Activated CD4-positive, alpha-beta T cell treated with anti-CD3 and anti-CD28 coated beads for 1 hour (primary cell): Measurements from ENCODE around the gene SETBP1.

Source experiments
- DNase-seq: peaks from one replicate; pipeline ENCODE4 v3.0.0-alpha.2; 2020

Gene SETBP1

DNA sequence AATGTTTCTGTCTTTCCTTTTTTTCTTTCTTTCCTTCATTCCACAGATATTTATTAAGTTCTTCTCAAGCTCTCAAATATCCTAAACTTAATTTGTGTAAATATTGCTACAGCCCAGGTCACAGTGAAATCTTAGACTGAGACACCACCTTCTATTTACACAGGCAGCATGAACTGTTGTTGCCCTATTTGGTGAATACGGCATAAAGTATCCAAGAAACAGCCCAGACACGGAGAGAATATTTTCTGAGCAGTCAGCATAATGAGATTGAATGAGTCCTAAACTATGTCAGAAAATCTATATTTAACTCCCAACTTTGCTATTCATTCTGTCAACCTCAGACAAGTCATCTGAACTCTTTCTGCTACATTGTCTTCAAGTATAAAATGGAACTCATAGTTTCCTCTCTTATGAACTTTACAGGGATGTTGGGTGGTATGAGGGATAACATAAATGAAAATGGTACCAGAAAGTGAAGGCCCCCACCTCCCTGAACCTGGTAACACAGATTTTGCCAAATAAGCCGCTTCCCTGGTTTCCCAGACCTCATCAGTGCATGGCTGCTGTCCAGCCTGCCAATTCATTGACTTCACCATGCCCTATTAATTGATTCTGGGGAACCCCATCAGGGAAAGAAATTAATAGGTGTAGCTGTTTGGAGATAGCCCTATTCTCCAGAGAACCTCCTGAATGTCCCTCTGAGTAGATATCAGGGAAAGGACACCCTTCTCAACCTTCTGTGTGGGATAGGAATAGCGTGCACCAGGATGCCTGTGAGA, 235.9 kb downstream of the SETBP1 start:
- no peak for DNase-seq

DNA sequence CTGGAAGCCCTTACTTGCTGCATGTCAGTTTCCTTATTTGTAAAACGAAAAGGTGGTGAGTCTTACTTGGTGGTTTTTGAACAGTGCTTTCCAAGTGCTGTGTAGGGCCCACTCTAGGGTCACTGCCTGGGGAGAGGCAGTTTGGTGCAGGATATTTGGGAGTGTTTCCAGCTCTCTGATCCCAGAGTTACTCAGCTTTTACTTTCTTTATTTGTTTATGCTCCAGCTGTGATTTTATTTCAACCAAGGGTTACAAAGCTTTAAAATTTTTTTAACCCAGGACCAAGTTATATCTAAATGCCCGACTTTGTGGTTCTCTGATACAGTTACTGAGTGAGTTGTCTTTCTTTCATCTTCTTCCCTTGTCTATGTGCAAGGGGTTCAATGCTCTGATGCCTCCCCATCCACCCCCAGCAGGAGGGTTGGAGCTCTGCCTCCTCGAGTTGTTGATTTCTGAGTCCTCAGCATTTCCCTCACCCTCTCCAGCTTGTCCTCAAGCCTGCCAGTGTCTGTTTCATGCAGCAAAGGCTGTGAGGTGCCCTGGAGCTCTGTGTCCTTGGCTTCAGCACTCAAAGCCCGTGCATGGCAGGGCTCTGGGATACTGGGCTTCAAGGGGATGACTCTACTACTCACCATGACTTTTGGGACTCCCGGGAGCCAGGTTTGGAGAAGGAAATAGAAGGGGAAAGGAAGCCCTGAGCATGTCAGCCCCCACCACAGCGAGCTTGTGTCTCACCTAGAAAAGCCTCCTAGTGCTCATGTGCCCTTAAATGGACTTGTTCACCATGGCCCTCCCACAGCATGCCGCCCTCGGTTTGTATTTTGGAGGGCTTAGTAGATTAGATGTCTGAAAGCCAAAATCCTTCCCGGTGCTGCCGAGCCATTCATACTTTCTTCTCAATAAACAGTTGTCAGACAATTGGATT, 236.8 kb downstream of the SETBP1 start:
- DNase-seq = no peak

DNA sequence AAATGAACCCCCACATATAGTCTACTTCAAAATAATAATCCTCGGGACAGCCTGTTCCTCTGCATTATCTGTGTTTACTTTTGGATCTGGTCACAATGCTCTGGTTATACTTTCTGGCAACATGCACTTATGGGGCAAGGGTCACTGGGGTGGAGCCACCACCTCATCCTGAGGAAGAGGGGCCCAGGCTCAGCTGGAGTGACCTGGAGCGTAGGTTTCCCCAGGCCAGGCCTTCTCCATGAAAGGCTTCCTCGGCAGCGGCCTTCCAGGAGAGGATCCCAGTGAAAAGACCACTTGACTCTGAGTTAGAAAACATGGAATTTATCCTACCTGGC, 237.4 kb downstream of the SETBP1 start:
- no peak for DNase-seq

DNA sequence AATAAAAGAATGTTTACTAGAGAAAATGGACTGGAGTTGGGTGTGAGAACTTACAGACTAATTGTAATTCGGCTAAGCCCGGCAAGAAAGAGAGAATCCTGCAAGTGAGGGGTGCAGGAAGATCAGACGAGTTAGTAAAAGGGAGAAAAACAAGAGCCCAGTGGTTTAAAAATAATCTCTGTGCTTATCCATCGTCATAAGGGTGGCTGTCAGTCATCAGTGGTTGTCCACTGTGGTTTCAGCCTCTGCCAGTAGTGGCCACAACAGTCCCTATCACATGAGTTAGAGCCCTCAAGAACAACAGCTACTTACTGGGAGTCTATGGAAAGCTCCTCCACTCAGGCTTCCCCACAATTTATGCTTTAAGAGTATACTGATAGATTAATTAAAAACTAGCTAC, 239.8 kb downstream of the SETBP1 start:
- DNase-seq = no peak

DNA sequence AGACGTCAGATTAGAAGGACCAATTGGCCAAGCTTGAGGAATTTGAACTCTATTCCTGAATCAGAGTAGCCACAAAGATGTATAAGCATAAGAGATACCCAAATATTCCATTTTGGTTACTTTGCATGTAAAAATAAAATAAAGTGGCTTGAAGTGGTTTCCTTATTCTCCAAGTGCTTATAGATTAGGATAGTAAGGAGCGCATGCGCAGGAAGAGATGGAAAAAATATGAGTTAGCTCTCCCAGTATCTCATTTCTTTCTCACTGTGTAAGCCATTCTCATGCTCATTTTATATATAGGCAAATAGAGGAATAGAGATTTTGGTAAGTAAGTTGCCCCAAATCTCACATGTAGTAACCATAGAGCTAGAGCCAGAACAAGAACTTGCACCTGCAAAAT, 241.3 kb downstream of the SETBP1 start:
- DNase-seq = no peak

DNA sequence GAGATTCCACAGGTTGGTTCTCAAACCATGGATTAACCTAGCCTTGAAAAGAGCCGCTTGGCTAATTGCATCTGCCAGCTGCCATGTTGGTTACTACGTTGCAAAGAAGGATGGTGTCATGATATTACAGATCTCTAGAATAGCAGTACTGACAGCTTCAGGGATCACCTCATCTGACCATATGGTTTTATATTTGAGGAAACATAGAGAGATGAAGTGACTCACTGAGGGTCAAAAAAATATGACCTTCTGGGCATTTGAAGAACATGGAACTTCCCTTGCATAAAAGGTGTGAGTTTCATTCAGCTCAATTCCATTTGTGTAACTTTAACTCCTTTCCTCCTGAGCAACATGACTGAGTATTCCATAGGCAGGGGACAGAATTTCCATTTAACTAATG, 242.3 kb downstream of the SETBP1 start:
- no peak for DNase-seq

DNA sequence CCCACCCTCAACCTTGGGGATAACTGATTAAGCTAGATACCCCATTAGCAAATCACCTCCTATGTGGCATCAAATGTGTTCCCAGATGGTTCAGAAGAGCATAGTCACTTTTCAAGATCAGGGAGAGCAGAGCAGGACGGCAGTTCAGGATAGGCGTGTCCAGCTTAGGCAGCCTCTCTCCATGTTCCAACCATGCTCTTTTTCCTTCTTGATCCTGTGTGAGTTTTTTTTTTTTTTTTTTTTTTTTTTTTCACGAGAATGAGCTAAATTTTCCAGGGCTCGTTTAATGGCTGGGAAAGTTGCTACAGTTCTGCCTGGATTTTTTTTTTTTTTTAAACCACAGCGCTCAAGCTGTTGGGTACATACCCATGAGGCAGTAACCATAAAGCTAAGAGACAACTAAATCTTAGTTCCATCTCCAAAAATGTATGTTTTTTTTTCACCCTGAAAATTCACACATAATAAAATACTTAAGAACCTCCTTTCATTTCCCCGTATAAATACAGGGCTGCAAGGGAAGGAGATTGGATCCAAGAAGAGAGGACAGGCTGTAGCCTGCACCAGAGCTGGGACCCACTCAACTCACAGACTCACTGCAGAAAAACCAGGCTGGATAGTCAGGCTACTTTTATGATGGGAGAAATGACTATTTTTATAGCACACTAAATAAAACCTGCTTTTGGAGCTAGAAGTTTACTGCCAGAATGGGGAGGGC, 244.3 kb downstream of the SETBP1 start:
- DNase-seq = no peak

DNA sequence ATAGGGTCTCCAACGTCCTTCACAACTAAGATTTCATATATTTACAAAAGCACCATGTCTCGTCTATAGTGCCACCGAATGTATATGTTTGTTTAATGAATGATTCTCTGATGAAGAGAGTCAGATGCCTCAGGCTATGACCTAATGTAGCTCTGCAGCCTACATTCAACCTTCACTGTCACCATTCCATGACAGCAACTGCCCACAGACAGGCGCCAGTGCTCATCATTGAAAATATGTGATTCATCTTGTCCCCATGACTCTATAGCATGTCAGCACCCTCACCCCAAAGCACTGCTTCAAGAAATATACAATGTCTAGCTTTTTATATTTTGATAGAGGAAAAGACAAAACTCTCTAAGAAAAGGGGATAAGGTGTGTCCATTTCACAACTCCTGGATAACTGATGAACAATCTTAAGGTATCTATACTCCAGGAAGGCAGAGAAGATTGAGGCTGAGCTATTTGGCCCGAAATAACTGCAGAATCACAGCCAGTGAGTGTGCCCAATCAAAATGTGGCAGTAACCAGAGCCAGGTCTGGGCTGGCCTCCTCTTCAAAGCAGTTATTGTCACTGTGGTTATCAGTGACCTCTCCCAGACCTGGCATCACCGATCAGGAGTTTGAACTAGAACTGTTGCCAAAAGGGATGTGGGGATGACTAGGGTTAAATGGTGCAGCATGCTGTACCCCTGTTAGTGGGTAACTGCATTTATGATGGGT, 246.6 kb downstream of the SETBP1 start:
- no peak for DNase-seq

DNA sequence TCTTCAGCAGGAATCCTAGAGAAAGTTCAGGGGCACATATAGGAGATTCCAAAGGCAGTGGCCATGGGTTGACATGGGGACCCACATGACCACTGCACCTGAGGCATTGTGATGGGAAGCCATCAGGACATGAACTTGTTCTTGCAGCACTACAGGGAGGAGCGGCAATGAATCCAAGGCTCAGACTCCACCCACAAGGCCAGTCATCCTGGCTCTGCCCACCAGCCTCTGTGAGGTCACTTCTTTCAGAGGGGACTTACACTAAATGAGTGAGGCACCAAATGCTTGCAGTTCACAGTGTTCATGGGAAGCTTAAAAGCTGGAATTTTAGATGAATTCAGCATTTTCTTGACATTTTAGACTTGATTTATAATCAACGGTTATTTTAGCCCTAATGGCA, 254.2 kb downstream of the SETBP1 start:
- DNase-seq = no peak

DNA sequence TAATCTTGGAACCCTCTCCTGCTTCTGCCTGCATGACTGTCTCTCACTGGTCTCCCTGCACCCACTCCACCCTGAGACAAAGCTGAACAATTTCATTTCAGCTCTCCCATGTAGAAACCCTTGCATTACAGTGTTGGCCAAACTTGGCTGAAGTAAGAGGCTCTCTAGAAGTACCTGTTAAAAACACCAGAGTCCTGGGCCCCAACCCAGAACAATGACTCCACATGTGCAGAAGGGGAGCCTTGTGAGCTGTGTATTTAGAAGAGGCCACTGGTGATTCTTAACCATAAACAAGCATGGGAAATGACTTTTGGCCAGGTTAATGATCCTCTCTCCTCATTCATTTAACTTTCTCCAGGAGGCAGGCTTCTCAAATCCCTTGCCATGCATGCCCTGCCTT, 254.8 kb downstream of the SETBP1 start:
- DNase-seq = no peak

DNA sequence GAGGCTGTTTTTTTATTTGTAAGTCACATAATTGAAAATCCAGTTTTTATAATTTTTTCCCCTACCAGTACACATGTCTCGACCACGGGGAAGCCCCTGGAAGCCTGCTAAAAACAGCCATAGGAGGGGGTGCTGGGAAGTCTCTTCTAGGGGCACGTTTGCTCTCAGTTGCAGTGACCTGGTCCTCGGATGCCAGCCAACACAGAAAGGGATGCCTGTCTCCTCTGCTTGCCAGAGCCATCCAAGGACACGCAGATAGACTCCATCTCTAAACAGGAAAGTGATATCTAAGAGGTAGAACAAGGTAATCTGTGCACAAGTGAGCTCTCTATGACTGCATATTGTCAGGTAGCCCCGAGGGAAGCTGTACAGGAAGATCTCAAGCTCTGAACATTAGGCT, 255.8 kb downstream of the SETBP1 start:
- no peak for DNase-seq

DNA sequence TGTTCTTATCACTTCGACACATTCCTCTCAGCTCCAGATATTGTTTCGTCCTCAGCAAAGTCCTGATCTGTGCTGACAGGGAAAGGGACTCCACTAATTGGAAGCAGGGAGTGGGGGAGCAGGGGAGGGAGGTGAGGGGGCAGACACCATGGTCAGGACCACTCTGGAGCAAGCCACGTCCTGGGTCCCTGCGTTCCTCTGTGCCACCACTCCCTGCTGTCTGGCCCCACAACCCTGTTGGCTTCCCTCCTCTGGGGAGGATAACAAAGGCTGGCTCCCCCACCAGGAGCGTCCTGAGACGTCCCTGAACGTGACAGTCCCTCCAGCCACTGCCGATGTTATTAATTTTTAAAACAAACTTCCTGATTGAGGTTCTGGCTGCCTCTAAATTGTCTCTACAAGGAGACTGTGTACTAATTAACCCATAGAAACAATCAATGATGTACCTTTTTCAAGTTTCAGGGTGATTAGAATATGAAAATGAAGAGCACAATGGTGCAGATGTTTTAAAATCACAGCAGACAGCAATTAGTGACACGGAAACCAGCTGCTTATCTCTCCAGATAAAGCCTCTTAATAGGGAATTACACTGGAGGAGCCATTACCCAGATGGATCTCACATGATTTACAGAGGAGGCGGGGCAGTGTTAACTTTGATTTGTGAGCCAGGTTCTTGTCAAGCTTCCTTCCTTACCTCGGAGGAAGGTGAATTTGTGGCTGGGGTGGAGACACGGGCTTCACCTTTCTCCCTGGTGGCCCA, 257.5 kb downstream of the SETBP1 start:
- no peak for DNase-seq

DNA sequence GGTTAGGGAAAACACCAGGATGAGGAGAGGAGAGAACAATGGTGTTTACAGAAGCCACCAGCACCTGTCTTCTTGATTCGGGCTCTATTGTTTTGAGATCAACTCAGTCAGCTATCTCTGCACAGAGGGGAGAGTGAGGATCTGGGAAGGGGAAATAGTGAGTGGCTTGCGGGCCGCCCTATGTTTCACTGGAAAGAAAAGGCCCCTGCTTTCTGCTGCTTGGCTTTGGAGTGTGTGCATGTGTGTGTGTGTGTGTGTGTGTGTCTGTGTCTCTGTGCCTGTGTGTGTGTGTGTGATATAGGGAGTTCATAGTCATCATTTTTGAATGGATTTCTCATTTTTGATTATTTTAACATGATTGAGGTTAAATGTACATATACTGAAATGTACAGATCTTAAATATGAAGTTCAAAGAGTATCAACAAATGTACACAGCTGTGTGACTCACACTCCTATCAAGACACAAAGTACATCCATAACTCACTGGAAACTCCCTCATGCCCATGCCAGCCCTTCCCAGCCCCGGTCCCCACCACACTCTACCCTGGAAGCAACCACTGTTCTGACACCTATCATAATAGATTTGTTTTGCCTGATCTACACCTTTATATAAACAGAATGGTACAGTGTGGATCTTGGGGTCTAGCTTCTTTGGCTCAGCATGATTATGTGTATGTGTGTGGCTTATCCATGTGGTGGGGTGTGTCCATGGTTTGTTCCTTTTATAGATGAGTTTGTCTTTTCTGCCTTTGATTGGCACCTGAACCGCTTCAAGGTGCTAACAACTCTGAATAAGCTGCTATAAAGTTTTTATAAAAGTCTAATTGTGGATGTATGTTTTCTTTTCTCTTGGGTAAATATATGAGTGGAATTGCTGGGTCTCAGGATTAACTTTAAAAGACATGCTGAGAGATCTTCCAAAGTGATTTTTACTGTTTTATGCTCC, 258.3 kb downstream of the SETBP1 start:
- no peak for DNase-seq

DNA sequence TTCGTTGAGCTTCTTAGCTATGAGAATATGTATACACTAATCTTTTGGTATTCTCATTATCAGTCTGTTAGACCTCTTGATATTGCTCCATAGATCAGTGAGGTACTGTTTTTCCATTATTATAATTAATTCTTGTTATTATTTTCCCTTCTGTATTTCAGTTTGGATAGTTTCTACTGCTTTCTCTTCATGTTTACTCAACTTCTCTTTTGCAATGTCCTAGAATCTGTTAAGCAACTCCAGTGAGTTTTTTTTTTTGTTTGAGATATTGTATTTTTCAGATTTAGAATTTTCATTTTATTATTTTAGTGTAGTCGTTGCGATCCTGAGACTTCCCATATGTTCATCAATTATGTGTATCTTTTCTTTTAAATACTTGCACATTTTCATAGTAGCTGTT, 260.8 kb downstream of the SETBP1 start:
- no peak for DNase-seq

DNA sequence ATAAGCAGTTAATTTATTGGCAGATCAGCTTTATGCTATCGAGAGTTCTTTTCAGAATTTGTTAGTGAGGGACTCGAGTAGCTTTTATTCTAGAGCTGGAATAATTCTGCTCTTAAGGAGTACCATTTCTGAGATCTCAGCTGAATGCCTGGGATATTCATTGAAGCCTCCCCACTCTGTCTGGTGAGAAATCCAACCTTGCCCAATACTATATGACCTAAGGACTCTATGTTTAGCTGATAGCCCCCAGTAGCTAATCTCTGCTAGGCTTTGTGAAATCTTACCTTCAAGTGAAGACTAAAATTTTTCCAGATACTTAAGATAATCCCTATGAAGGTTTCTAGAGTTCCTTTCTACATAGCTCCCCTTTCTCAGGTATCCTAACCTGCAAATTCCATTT, 261.4 kb downstream of the SETBP1 start:
- DNase-seq = no peak

DNA sequence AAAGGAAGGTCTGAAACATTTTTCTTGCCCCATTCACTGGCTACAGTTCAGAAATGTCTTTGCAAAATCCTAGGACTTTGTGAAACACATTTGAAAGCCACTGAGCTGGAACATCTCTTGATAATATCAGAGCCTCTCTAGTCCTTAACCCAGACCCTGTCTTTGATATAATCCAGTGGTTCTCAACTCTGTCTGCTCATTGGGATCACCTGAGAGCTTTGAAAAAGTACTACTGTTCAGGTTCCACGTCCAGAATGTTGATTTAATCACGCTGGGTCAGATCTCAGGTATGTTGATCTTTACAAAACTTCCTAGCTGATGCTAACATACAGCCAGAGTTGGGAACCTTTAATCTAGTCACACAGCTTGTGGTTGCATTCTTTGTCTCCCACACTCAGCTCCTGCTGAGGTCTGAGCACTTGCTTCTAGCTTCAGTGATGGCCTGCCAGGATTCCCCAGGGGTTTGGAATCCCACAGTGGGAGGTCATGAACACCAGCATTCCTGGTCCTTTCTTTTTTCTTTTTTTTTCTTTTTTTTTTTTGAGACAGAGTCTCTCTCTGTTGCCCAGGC, 262.7 kb downstream of the SETBP1 start:
- no peak for DNase-seq

DNA sequence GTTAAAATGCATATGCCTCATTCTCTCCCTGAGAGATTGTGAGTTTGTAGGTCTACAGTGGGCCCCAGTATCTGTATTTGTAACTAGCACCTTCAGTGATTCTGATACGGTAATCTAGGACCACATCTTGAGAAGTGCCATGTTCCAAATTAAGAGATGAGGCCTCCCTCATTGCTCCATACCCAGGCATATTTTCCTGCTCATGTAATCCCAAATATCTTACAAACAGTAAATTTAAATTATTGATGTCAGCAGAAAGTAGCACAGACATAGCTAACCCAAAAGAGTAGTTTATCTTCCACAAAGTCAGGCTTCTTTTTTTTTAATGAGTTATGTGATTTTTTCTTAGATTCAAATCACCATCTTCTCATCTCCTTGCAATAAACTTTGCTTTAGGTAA, 263.8 kb downstream of the SETBP1 start:
- DNase-seq = no peak

DNA sequence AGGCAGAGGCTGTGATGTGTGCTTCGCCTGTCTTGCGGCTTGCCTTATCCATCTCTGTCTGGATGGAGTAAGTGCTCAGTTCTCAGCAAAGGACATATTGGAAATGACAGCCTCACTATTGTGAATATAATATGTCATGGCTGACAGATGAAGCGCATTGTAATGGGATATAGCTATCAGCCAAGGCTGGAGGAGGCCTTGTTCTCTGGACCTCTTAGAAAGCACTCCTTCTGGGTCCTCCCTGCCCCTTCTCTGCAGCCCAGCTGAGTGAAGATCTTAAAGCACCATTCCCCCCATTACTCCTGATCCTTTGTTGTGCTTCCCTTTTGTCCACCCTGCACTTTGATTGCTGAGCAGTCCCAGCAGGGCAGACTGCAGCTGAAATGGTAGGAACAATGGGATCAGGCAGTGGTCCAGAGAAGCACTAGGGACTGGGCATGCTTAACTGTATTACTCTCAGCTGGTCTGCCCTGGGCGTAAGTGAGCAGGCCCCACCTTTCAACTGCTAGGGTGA, 265.3 kb downstream of the SETBP1 start:
- no peak for DNase-seq

DNA sequence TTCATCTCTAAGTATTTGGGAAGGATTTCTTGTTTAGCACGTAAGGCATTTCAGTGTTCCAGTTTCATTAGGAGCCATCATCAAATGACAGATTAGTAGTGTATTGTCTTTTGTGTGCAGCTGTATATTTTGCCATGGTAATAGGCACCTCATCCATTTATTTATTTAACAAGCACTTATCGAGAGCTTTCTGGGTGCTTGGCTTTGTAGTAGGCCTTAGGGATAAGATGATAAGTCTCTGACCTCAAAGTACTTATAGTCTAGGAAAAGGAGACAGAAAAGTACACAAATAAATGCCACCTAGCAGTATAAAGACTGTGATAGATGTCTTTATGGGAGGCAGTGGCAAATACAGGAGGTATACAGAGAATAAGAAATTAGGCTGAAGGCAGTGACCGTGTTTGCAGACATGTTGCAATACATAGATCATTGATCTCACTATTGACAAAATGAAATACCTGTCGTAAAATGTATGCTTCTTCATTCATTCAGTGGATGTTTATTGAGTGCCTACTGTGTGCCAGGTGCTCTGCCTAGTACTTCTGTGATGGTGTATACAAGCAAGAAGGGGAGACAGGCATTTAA, 265.9 kb downstream of the SETBP1 start:
- no peak for DNase-seq

DNA sequence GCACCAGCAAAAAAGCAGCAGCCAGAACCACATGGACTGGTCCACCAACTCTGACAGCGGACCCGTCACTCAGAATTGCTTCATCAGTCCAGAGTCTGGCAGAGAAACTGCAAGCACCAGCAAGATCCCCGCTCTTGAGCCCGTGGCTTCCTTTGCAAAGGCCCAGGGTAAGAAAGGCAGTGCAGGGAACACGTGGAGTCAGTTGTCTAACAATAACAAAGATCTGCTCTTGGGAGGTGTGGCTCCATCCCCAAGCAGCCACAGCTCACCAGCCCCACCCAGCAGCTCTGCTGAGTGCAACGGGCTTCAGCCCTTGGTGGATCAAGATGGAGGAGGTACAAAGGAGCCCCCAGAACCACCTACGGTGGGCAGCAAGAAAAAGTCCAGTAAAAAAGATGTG, 269.3 kb downstream of the SETBP1 start:
- no peak for DNase-seq
